Epithelial cell of proximal tubule (primary cell): Measurements from ENCODE around the gene P2RY2. TPM values are rescaled to one million over a fixed set of nuclear protein-coding genes. Genes with fewer than 3 reads are reported as not detected.

Experiments used
- DNase-seq: peaks from one replicate; pipeline ENCODE4 v3.0.0-alpha.2; 2011; ENCODE audit warnings: low read depth
- H3K4me3 ChIP-seq: 2 replicates; pipeline ENCODE4 v1.5.1; 2011; ENCODE audit warnings: low read depth, mild to moderate bottlenecking, low read length
- CTCF ChIP-seq: conservative IDR thresholded peaks from 2 replicates; pipeline ENCODE4 v1.5.1; 2012; ENCODE audit warnings: low read depth, mild to moderate bottlenecking, low read length
- total RNA-seq: library from RNA; depleted of rRNA; stranded (reverse); fragments of >200 nt; gene quantifications from 2 replicates; pipeline ENCODE4 v1.2.3, GENCODE V29; 2015

The P2RY2 gene
- total RNA-seq, 1 donor from 2014 or later, result 1.1 TPM

GRCh38 chr11:73204711-73205121, 13.4 kb upstream of the P2RY2 start:
- TF ChIP-seq CTCF, result no peak
- no peak overlapping the region for H3K4me3 ChIP-seq
- no peak for DNase-seq

DNA sequence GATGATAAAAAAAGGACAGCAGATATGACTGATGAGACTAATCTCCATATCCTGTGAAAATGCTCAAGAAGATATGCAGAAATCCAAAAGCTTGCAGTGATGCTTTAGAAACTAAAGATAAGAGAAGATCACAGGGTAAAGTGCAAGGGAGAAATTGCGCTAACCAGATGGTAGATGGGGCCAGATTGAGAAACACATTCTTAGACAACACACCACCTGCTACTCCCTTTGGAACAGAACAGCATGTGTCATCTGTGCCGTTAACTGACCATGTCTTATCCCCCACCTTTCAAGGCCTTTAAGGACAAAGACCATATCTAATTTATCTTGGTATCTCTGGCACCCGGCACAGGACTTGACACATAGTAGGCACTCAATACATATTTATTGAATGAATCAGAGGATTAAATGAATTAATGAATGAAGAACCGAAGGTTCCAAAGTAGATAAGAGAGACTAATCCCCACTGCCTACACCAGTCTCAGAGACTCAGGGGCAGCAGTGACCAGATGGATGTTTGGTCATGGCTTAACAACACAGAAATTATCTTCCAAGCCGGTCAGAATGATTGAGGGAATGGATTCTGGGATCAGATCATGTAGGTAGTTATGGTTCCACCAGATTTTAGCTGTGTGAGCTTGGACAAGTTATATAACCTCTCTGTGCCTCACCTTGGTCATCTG, 12.3 kb upstream of the P2RY2 start:
- H3K4me3 ChIP-seq, result no peak overlapping the region
- DNase-seq, result no peak
- TF ChIP-seq CTCF, result no peak

- no peak overlapping the region for H3K4me3 ChIP-seq
- no peak for TF ChIP-seq CTCF
- DNase-seq, result no peak
These were observed 11.3 kb upstream of the P2RY2 start for GRCh38 chr11:73206801-73207200.

GRCh38 chr11:73209892-73210291, 8.2 kb upstream of the P2RY2 start:
- no peak for DNase-seq
- no peak for TF ChIP-seq CTCF
- no peak overlapping the region for H3K4me3 ChIP-seq

DNA sequence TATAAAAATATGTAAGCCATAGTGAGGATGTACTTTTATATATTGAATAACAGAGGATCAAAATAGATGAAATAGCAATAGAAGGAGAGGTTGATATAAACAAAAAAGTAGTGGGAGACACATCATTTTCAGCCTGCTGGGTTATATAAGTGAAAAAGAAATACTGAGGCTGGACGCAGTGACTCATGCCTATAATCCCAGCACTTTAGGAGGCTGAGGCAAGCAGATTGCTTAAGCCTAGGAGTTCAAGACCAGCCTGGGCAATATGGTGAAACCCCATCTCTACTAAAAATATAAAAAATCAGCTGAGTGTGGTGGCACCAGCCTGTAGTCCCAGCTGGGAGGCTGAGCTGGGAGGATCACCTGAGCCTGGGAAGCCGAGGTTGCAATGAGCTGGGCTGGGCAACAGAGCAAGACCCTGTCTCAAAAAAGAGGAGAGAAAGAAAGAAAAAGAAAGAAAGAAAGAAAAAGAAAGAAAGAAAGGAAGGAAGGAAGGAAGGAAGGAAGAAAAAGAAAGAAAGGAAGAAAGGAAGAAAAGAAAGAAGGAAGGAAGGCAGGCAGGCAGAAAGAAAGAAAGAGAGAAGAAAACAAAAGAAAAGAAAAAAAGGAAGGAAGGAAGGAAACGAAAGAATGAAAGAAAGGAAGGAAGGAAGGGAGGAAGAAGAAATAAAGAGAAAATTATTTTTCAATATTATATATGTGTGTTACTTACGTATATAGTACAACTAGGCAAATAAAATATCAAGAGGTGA, 7.0 kb upstream of the P2RY2 start:
- no peak for DNase-seq

More for the DNA sequence above, 7.0 kb upstream of the P2RY2 start:
- TF ChIP-seq CTCF, result no peak
- H3K4me3 ChIP-seq, result no peak overlapping the region
